ENCODE results near the gene GOPC.

GOPC gene

DNA sequence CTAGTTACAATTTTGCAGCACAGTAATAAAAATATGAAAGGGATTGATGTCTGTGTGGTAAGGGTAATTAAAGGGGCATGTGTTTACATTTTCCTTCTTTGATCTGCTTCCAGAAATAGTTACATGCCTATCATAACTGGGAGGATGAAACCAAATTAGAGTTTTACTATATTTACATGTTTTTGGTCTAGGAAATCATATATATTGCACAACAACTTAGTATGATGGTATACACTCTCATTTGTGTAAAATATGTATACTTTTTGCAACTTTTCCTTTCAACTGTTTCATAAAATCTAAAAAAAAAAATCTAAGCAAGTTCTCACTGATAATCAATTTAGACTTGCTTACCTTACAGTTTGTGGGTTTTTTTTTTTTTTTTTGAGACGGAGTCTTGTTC, 87.7 kb downstream of the GOPC start:
- no peak for DNase-seq (ENCODE audit: low spot score)

DNA sequence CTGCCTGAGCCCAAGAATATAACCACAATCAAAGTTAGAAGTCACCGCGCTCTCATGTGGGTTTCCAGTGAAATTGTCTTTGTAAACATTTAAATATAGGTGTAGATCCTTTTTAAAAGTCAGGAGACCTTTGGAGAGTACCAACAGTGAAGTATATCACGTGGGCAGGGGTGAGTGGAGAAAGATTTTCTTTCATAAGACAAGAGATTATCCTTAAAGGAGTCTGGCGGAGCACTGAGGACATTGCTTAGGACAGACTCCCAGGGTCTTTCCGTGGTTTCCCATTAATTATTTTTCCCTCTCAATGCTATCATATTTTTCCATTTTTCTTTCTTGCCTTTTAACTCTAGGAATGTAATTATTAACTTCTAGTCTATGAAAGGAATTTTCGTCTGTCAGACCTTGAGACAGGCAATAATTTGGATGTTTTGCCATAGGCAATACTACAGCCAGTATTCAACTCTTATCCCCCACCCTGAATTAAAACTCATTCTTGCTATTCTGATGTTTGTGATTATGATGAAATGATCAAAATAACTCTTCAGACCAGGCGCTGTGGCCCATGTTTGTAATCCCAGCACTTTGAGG, 88.4 kb downstream of the GOPC start:
- DNase-seq (ENCODE audit: low spot score), result no peak

DNA sequence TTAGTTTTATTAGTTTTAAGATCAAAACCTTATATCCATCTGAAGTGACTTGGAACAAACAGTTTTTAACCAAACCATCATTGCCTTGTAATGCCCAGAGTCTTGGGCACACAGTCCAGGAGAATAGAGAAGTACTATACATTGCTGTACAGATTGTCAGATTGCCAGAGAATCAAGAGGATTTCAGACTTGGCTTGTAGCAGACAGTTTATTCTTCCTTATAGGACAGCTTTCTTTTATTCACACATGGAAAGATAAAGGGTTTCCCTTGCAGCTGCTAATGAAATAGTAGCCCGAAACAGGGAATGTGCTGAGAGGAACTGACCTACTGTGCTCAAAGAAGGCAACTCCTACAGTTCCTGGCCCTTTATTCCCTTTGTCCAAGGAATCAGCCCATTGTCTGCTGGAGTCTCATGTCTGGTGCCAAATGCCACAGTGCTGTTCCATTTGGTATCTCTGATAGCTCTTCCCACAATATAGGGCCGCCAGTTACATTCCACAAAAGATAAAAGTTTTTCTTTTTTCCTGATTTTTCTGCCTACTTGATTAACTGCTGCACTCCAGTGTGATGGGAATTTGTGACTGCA, 89.2 kb downstream of the GOPC start:
- DNase-seq (ENCODE audit: low spot score), result no peak

DNA sequence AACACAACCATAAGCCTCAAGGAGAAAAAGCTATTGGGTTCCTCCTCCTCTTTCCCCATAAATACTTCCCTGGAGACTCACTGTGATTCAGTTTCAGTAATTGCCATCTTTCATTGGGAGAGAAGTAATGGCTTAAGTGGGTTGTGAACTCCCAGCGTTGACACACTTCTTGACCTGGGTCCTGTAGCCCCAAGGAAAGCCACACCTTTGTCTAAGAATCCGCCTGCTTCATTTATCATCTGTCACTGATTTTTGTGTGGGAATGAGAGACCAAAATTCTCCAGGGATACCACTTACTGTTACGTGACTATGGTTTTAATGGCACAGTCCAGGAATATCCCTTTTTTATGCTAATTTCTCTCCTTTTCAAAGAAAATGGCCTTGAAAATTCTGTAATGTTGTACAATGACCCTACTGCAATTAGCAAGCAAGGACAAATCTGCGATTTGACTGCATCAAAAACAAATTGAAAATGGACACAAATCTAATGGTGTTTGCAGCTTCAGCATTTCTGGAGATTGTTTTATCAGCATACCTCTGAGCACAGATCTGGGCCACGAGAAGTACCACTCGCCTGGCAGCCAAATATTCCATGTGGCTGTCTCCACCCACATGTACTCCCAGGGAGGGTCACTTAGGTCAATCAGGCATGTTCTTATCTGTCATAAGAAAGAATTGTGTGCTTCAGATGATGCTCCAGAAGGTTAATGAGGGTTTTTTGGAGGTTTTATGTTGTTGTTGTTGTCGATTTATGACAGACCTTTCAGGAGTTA, 90.1 kb downstream of the GOPC start:
- DNase-seq (ENCODE audit: low spot score), result no peak
